ENCODE results near the gene ARTN.
A peak's percentile ranks its signal among the peaks of the same experiment; 100 is the strongest.

Gene ARTN

GRCh38 chr1:43975249-43975961, 41.8 kb downstream of the ARTN start:
- H3K4me1 ChIP-seq (ENCODE audit: insufficient read depth, low read length): peaks cover 7% of the 10 kb centered on the region; the same call in 1 of the 2 replicates
- peaks cover 49% of the 10 kb centered on the region for H3K36me3 ChIP-seq (ENCODE audit: insufficient read depth, low read depth, low read length)

GRCh38 chr1:43976045-43976444, 42.4 kb downstream of the ARTN start:
- H3K27ac ChIP-seq (ENCODE audit: low read length): no peak overlapping the region
- H3K36me3 ChIP-seq (ENCODE audit: insufficient read depth, low read depth, low read length): peaks cover 47% of the 10 kb centered on the region

More at GRCh38 chr1:43975249-43975961, 41.8 kb downstream of the ARTN start:
- H3K27me3 ChIP-seq (ENCODE audit: insufficient read depth, low read length): no peaks in the 10 kb centered on the region
- H3K4me3 ChIP-seq (ENCODE audit: low read length): peak overlapping the region; percentile 92
- peak overlapping the region; percentile 86 for H3K27ac ChIP-seq (ENCODE audit: low read length)
- peak overlapping the region; percentile 88 for H3K9ac ChIP-seq (ENCODE audit: low read depth, low read length)
- H3K9me3 ChIP-seq (ENCODE audit: insufficient read depth, low read depth, low read length): no peaks in the 10 kb centered on the region

GRCh38 chr1:43976890-43977289, 43.3 kb downstream of the ARTN start:
- Histone ChIP-seq H3K9ac (ENCODE audit: low read depth, low read length) (no peak overlapping the region), H3K4me3 (ENCODE audit: low read length) (no peak overlapping the region), H3K4me1 (ENCODE audit: insufficient read depth, low read length) (peaks cover 7% of the 10 kb centered on the region; the same call in 1 of the 2 replicates), H3K9me3 (ENCODE audit: insufficient read depth, low read depth, low read length) (no peaks in the 10 kb centered on the region), H3K27me3 (ENCODE audit: insufficient read depth, low read length) (no peaks in the 10 kb centered on the region), H3K36me3 (ENCODE audit: insufficient read depth, low read depth, low read length) (peaks cover 45% of the 10 kb centered on the region), H3K27ac (ENCODE audit: low read length) (no peak overlapping the region)

More at GRCh38 chr1:43976045-43976444, 42.4 kb downstream of the ARTN start:
- Histone ChIP-seq H3K4me1 (ENCODE audit: insufficient read depth, low read length) (peaks cover 7% of the 10 kb centered on the region; the same call in 1 of the 2 replicates), H3K4me3 (ENCODE audit: low read length) (peak overlapping the region; percentile 92), H3K9ac (ENCODE audit: low read depth, low read length) (peak overlapping the region; percentile 88), H3K27me3 (ENCODE audit: insufficient read depth, low read length) (no peaks in the 10 kb centered on the region), H3K9me3 (ENCODE audit: insufficient read depth, low read depth, low read length) (no peaks in the 10 kb centered on the region)

GRCh38 chr1:43977376-43978263, 44.0 kb downstream of the ARTN start:
- no peaks in the 10 kb centered on the region for H3K9me3 ChIP-seq (ENCODE audit: insufficient read depth, low read depth, low read length)
- H3K27me3 ChIP-seq (ENCODE audit: insufficient read depth, low read length): no peaks in the 10 kb centered on the region
- peaks cover 42% of the 10 kb centered on the region for H3K36me3 ChIP-seq (ENCODE audit: insufficient read depth, low read depth, low read length)
- no peak overlapping the region for H3K9ac ChIP-seq (ENCODE audit: low read depth, low read length)
- no peak overlapping the region for H3K27ac ChIP-seq (ENCODE audit: low read length)
- peaks cover 7% of the 10 kb centered on the region; the same call in 1 of the 2 replicates for H3K4me1 ChIP-seq (ENCODE audit: insufficient read depth, low read length)
- peak overlapping the region; percentile 90; the same call in 1 of the 2 replicates for H3K4me3 ChIP-seq (ENCODE audit: low read length)

- Histone ChIP-seq H3K27me3 (ENCODE audit: insufficient read depth, low read length) (no peaks in the 10 kb centered on the region), H3K4me1 (ENCODE audit: insufficient read depth, low read length) (peaks cover 7% of the 10 kb centered on the region; the same call in 1 of the 2 replicates), H3K36me3 (ENCODE audit: insufficient read depth, low read depth, low read length) (peaks cover 37% of the 10 kb centered on the region), H3K4me3 (ENCODE audit: low read length) (peak overlapping the region; percentile 90), H3K9me3 (ENCODE audit: insufficient read depth, low read depth, low read length) (no peaks in the 10 kb centered on the region), H3K9ac (ENCODE audit: low read depth, low read length) (peak overlapping the region; percentile 86; the same call in 1 of the 2 replicates), H3K27ac (ENCODE audit: low read length) (no peak overlapping the region)
These were observed 44.6 kb downstream of the ARTN start for GRCh38 chr1:43978264-43978550.

- H3K4me1 ChIP-seq (ENCODE audit: insufficient read depth, low read length): peaks cover 7% of the 10 kb centered on the region; the same call in 1 of the 2 replicates
- no peak within 1 kb of the TSS for H3K27ac ChIP-seq (ENCODE audit: low read length)
- H3K9ac ChIP-seq (ENCODE audit: low read depth, low read length): peak within 1 kb of the TSS; percentile 89
- H3K36me3 ChIP-seq (ENCODE audit: insufficient read depth, low read depth, low read length): peaks cover 35% of the 10 kb centered on the region
- no peaks in the 10 kb centered on the region for H3K9me3 ChIP-seq (ENCODE audit: insufficient read depth, low read depth, low read length)
- H3K27me3 ChIP-seq (ENCODE audit: insufficient read depth, low read length): no peaks in the 10 kb centered on the region
- H3K4me3 ChIP-seq (ENCODE audit: low read length): peak within 1 kb of the TSS; percentile 90
These were observed 45.1 kb downstream of the ARTN start, which contains the start of gene B4GALT2 for GRCh38 chr1:43978551-43979260. TSS of gene B4GALT2 (plus strand) at chr1:43979210. CDS start at chr1:43981161, 1,951 bp downstream.

GRCh38 chr1:43979261-43979527, 45.6 kb downstream of the ARTN start:
- H3K4me3 ChIP-seq (ENCODE audit: low read length): peak overlapping the region; percentile 73; the same call in 1 of the 2 replicates

GRCh38 chr1:43979528-43980254, 46.1 kb downstream of the ARTN start:
- Histone ChIP-seq H3K4me3 (ENCODE audit: low read length) (peak overlapping the region; percentile 73), H3K36me3 (ENCODE audit: insufficient read depth, low read depth, low read length) (peaks cover 40% of the 10 kb centered on the region), H3K4me1 (ENCODE audit: insufficient read depth, low read length) (peaks cover 7% of the 10 kb centered on the region; the same call in 1 of the 2 replicates), H3K9me3 (ENCODE audit: insufficient read depth, low read depth, low read length) (no peaks in the 10 kb centered on the region), H3K9ac (ENCODE audit: low read depth, low read length) (peak overlapping the region; percentile 89), H3K27ac (ENCODE audit: low read length) (no peak overlapping the region), H3K27me3 (ENCODE audit: insufficient read depth, low read length) (no peaks in the 10 kb centered on the region)

More at GRCh38 chr1:43979261-43979527, 45.6 kb downstream of the ARTN start:
- H3K36me3 ChIP-seq (ENCODE audit: insufficient read depth, low read depth, low read length): peaks cover 35% of the 10 kb centered on the region
- no peak overlapping the region for H3K27ac ChIP-seq (ENCODE audit: low read length)
- H3K9me3 ChIP-seq (ENCODE audit: insufficient read depth, low read depth, low read length): no peaks in the 10 kb centered on the region
- H3K4me1 ChIP-seq (ENCODE audit: insufficient read depth, low read length): peaks cover 7% of the 10 kb centered on the region; the same call in 1 of the 2 replicates
- H3K9ac ChIP-seq (ENCODE audit: low read depth, low read length): peak overlapping the region; percentile 89; the same call in 1 of the 2 replicates
- H3K27me3 ChIP-seq (ENCODE audit: insufficient read depth, low read length): no peaks in the 10 kb centered on the region

GRCh38 chr1:43980255-43981134, 46.9 kb downstream of the ARTN start:
- H3K36me3 ChIP-seq (ENCODE audit: insufficient read depth, low read depth, low read length): peaks cover 47% of the 10 kb centered on the region
- H3K4me3 ChIP-seq (ENCODE audit: low read length): peak overlapping the region; percentile 73
- H3K27me3 ChIP-seq (ENCODE audit: insufficient read depth, low read length): no peaks in the 10 kb centered on the region
- peaks cover 7% of the 10 kb centered on the region; the same call in 1 of the 2 replicates for H3K4me1 ChIP-seq (ENCODE audit: insufficient read depth, low read length)
- H3K9me3 ChIP-seq (ENCODE audit: insufficient read depth, low read depth, low read length): no peaks in the 10 kb centered on the region
- no peak overlapping the region for H3K27ac ChIP-seq (ENCODE audit: low read length)
- peak overlapping the region; percentile 89 for H3K9ac ChIP-seq (ENCODE audit: low read depth, low read length)

GRCh38 chr1:43981135-43981491, 47.5 kb downstream of the ARTN start:
- no peak overlapping the region for H3K4me3 ChIP-seq (ENCODE audit: low read length)
- no peak overlapping the region for H3K27ac ChIP-seq (ENCODE audit: low read length)
- peaks cover 49% of the 10 kb centered on the region for H3K36me3 ChIP-seq (ENCODE audit: insufficient read depth, low read depth, low read length)
- H3K9me3 ChIP-seq (ENCODE audit: insufficient read depth, low read depth, low read length): no peaks in the 10 kb centered on the region
- H3K9ac ChIP-seq (ENCODE audit: low read depth, low read length): no peak overlapping the region
- peaks cover 7% of the 10 kb centered on the region; the same call in 1 of the 2 replicates for H3K4me1 ChIP-seq (ENCODE audit: insufficient read depth, low read length)
- no peaks in the 10 kb centered on the region for H3K27me3 ChIP-seq (ENCODE audit: insufficient read depth, low read length)

Measured in iPS-20b (cell line).